ENCODE data around the gene SH2D6. TPM values are rescaled to one million over a fixed set of nuclear protein-coding genes. Genes with fewer than 3 reads are reported as not detected.

The SH2D6 gene
- polyA plus RNA-seq, 1 of the 3 experiments (the other 2 are of a cell fraction), result 0.33 TPM

- ChIA-PET CTCF (interaction anchor here (0.9 kb wide), 1 partner anchor 142 kb away, joined by 3 read pairs; no protein-coding TSS in a partner anchor), POLR2A (no interaction called here)
- Histone ChIP-seq H3K36me3 (replicated peaks in 1 of 2; ENCODE audit: control insufficient read depth in 1 of 2, insufficient read depth in 2 of 2, low read length in 1 of 2) (no peaks in the 10 kb centered on the region), H3K4me3 (ENCODE audit: low read depth in 2 of 2, low read length in 1 of 2) (no peak within 1 kb of the TSS), H3K9ac (no peak within 1 kb of the TSS), H3K9me3 (no peaks in the 10 kb centered on the region), H3K9me2 (no peaks in the 10 kb centered on the region), H3F3A (replicated peaks; ENCODE audit: insufficient read depth) (peaks cover 11% of the 10 kb centered on the region), H3K4me2 (no peak within 1 kb of the TSS), H3K4me1 (ENCODE audit: control insufficient read depth in 1 of 2, insufficient read depth in 2 of 2, low read depth in 1 of 2, low read length in 1 of 2) (peaks cover 7 to 20% of the 10 kb centered on the region in 2 experiments; a peak in 2 of 4 replicates), H2AFZ (ENCODE audit: low read depth) (no peak within 1 kb of the TSS), H4K20me1 (ENCODE audit: insufficient read depth) (no peaks in the 10 kb centered on the region), H3K79me2 (ENCODE audit: insufficient read depth) (no peaks in the 10 kb centered on the region), H3K27ac (ENCODE audit: low read depth in 2 of 2, low read length in 1 of 2) (no peak within 1 kb of the TSS), H3K27me3 (ENCODE audit: insufficient read depth) (no peaks in the 10 kb centered on the region)
- TF ChIP-seq MXI1 (IDR thresholded peaks at IDR 0.05; ENCODE audit: low read depth, low read length) (no peak), YY1 (IDR thresholded peaks at IDR 0.05; ENCODE audit: low read depth) (no peak), POLR2AphosphoS5 (IDR thresholded peaks at IDR 0.05; ENCODE audit: low read depth, low read length) (no peak), EZH2phosphoT487 (IDR thresholded peaks at IDR 0.05; ENCODE audit: borderline replicate concordance, low read depth) (no peak), GATA2 (CRISPR knock-in tag; IDR thresholded peaks at IDR 0.05) (no peak), IRF3 (IDR thresholded peaks at IDR 0.05; ENCODE audit: low read depth, low read length) (no peak), SMC3 (IDR thresholded peaks at IDR 0.05; ENCODE audit: low read depth, low read length) (no peak), FOXM1 (IDR thresholded peaks at IDR 0.05; ENCODE audit: low read depth) (no peak), TCF12 (IDR thresholded peaks at IDR 0.05) (no peak), TAF1 (IDR thresholded peaks at IDR 0.05; ENCODE audit: borderline replicate concordance, low read depth, low read length) (no peak)
- 85% methylated on average over 11 of the region's 12 CpGs for WGBS (ENCODE audit: low lambda C conversion rate)
- DNase-seq, result no peak
These were observed 8.5 kb upstream of the SH2D6 start, which contains the start of gene CAPG for GRCh38 chr2:85409845-85410583. Gene CAPG, minus strand, starts transcription at chr2:85410366. Its CDS starts 8,221 bp downstream, at chr2:85402145.

DNA sequence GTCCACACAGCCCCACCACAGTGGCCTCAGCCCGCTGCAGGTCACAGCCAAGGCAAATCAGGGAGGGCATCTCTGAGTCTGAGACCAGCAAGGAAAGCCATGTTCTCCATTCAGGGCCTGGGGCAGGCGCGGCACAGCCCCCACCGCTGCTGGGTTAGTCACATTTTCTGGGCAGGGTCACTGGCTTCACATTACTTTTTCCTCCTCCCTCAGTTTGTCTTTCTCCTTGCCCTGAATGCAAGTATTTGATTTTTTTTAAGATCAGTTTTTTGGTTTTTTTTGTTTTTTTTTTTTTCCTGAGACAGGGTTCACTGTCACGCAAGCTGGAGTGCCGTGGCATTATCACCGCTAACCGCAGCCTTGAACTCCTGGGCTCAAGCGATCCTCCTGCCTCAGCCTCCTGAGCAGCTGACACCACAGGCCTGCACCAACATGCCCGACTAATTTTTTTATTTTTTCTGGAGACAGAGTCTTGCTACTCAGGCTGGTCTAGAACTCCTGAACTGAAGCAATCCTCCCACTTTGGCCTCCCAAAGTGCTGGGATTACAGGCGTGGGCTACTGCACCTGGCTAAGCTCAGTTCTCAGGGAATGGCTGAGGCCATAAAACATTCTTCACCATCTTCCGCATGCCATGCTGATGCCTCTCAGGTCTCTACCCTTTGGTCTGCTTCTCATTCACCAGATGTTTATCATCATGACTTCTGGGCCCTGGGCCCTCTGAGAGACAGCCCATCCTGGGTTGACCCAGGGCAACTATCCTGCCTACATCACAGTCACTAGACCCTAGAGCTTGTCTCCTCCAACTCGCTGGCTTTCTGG lies 7.7 kb upstream of the SH2D6 start:
- Histone ChIP-seq H3K9me2 (no peaks in the 10 kb centered on the region), H2AFZ (ENCODE audit: low read depth) (no peak overlapping the region), H3K27ac (ENCODE audit: low read depth in 2 of 2, low read length in 1 of 2) (no peak overlapping the region), H3K36me3 (replicated peaks in 1 of 2; ENCODE audit: control insufficient read depth in 1 of 2, insufficient read depth in 2 of 2, low read length in 1 of 2) (no peaks in the 10 kb centered on the region), H3K4me3 (ENCODE audit: low read depth in 2 of 2, low read length in 1 of 2) (no peak overlapping the region), H3K4me1 (ENCODE audit: control insufficient read depth in 1 of 2, insufficient read depth in 2 of 2, low read depth in 1 of 2, low read length in 1 of 2) (peaks cover 0 to 20% of the 10 kb centered on the region in 2 experiments; a peak in 2 of 4 replicates), H3K79me2 (ENCODE audit: insufficient read depth) (no peaks in the 10 kb centered on the region), H3K4me2 (no peak overlapping the region), H4K20me1 (ENCODE audit: insufficient read depth) (no peaks in the 10 kb centered on the region), H3K27me3 (ENCODE audit: insufficient read depth) (no peaks in the 10 kb centered on the region), H3F3A (replicated peaks; ENCODE audit: insufficient read depth) (peaks cover 4% of the 10 kb centered on the region), H3K9ac (no peak overlapping the region), H3K9me3 (no peaks in the 10 kb centered on the region)
- CTCF ChIA-PET, result no interaction called here
- no peak for DNase-seq
- POLR2A ChIA-PET, result no interaction called here
- TF ChIP-seq CHD2 (IDR thresholded peaks at IDR 0.05; ENCODE audit: low read length, partially characterized antibody) (no peak), RFX5 (IDR thresholded peaks at IDR 0.05; ENCODE audit: low read length) (no peak), RXRA (IDR thresholded peaks at IDR 0.05; ENCODE audit: borderline replicate concordance, low read depth) (no peak), CTCF (IDR thresholded peaks at IDR 0.05) (no peak), FOXM1 (IDR thresholded peaks at IDR 0.05; ENCODE audit: low read depth) (no peak), MAX (IDR thresholded peaks at IDR 0.05; ENCODE audit: low read depth) (no peak), TEAD4 (IDR thresholded peaks at IDR 0.05; ENCODE audit: borderline replicate concordance, insufficient read depth) (no peak), USF2 (IDR thresholded peaks at IDR 0.05; ENCODE audit: borderline replicate concordance, low read depth, low read length) (no peak), TAF1 (IDR thresholded peaks at IDR 0.05; ENCODE audit: borderline replicate concordance, low read depth, low read length) (no peak)
- 86% methylated on average over 13 of the region's 13 CpGs for WGBS (ENCODE audit: low lambda C conversion rate)

All from SK-N-SH (cell line).